AG09309 (cell line): Measurements from ENCODE around the gene CELA1.

Source experiments
- DNase-seq: peaks from one replicate; pipeline ENCODE4 v3.0.0-alpha.2; 2010; ENCODE audit warnings: low read depth
- H3K4me3 ChIP-seq: 2 replicates; pipeline ENCODE4 v1.5.1; 2011; ENCODE audit warnings: mild to moderate bottlenecking, low read depth, low read length, moderate library complexity; ENCODE audit not compliant: control insufficient read depth
- TF ChIP-seq, protein P1 (sequence below): IDR thresholded peaks from 2 replicates; pipeline ENCODE4 v1.5.1; 2011; ENCODE audit warnings: mild to moderate bottlenecking, low read depth, low read length, inconsistent platforms; ENCODE audit not compliant: insufficient read depth, control insufficient read depth; ENCODE audit errors: missing control alignments

Gene CELA1

DNA sequence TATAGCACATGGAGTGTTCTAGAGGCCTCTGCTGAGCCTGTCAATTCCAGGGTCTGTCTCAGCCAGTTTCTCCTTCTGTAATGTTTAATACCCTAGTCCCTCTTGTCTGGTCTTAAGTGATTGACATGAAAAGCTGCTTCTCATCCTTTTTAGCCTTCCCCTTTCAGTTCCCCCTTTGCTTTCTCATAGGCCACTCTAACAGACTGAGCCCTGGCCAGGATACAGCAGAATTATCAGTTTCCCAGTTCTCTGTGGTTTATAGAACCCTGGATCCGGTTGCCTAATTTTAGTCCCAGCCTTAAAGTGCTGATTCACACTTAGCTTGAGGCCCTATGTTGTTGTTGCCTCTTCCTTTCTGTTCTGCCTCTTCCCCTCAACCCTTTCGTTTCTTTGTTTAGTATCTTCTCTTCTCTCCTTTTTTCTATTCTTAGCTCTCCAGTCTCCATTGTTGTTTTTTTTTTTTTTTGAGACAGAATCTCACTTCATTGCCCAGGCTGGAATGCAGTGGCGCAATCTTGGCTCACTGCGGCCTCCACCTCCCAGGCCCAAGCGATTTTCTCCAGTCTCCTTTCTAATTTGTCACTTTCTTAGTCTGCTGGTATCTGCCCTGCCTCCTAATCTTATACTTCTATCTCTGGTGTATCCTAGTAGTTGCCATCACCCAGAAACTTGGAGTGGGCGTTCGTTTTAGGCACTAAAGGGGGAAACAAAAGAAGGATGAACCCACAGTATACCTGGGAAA lies 19.6 kb downstream of the CELA1 start:
- H3K4me3 ChIP-seq: no peak overlapping the region
- TF ChIP-seq, protein P1, sequence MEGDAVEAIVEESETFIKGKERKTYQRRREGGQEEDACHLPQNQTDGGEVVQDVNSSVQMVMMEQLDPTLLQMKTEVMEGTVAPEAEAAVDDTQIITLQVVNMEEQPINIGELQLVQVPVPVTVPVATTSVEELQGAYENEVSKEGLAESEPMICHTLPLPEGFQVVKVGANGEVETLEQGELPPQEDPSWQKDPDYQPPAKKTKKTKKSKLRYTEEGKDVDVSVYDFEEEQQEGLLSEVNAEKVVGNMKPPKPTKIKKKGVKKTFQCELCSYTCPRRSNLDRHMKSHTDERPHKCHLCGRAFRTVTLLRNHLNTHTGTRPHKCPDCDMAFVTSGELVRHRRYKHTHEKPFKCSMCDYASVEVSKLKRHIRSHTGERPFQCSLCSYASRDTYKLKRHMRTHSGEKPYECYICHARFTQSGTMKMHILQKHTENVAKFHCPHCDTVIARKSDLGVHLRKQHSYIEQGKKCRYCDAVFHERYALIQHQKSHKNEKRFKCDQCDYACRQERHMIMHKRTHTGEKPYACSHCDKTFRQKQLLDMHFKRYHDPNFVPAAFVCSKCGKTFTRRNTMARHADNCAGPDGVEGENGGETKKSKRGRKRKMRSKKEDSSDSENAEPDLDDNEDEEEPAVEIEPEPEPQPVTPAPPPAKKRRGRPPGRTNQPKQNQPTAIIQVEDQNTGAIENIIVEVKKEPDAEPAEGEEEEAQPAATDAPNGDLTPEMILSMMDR: no peak
- DNase-seq: peak; percentile 74

DNA sequence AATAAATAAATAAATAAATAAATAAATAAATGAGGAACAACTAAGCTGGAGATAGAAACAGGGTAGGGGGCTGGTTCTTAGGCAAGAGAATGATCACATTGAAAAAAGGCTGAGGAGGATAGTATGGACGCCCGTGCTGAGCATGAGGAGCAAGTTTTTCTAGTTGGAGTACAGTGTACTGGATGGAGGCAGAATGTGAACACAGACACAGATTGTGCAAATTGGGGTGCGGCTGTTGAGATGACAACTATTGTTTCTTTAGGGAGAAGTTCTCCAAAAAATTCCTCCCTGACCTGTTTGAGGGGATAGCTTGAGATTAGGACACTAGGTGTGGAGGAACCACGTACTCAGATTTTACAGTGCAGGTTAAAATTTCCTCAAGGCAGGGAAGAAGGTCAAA lies 21.5 kb downstream of the CELA1 start:
- no peak overlapping the region for H3K4me3 ChIP-seq
- no peak for DNase-seq
- TF ChIP-seq, protein P1: no peak

DNA sequence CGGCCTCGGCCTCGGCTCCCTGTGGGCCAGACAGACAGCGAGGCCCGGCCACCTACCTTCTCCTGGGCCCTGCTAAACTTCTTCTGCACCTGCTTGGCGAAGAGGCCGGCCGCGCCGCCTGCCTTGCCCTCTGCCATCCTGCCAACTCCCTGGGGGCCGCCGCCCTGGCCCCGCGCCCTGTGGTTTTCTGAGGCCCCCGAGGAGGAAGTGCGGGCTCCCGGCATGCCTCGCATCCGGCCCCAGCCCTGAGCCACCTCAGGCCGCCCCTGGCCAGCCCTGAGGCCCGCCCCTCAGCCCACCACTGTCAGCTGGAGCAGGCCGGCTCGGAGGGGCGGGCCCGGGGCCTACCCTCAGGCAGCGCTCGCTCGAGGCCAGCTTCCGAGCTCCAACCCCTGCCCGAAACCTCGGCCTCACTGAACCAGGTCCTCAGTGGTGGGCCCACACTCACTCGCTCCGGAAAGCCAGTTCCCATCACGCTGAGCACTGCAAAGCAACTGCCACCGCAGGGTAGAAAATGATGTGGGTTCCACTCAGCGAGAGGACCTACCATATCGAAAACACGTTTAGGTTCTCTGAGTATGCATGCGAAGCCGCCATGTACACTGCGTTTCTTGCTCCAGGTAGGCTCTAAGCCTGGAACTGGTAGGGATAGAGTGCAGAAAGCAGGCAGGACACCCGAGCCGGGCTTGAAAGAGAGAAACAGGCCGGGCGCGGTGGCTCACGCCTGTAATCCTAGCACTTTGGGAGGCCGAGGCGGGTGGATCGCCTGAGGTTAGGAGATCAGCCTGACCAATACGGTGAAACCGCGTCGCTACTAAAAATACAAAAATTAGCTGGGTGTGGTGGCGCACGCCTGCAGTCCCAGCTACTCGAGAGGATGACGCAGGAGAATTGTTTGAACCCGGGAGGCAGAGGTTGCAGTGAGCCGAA lies 22.2 kb downstream of the CELA1 start, which contains the start of gene BIN2:
Gene BIN2, minus strand, starts transcription at position 209 of the 930 bp plus-strand sequence. Its CDS starts 72 bp downstream, at position 137.
- TF ChIP-seq, protein P1: no peak
- H3K4me3 ChIP-seq: no peak within 1 kb of the TSS
- no peak for DNase-seq

DNA sequence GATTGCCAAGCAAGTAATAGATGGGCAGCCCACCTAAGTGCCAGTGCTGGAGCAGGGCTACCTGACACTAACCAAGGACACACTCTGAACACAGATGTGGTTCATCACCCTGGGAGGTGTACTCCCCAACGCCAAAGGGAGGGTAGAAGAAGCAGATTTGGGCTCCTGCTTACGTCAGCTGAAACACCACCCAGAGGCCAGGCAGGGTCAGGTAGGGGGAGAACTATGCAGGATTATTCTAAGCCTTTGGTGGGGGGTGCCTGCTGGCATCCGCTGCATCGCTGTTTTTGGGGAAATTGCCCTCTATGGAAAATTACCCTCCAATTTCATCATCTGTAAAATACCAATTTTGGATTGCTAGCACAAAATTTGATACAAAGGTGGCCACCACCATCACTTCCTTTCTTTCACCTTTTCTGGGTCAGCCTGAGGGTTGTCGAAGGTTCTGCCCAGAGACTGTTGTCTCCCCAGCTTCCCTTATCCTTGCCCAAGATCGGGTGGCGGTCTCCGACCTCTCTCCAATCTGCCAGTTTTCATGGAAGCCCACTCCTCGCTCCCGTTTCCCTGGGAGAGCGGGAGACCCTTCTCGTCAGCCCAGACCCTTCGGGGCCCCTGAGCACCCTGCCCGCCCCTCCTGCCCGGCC lies 23.0 kb downstream of the CELA1 start:
- DNase-seq: no peak
- H3K4me3 ChIP-seq: no peak overlapping the region
- TF ChIP-seq, protein P1: no peak

DNA sequence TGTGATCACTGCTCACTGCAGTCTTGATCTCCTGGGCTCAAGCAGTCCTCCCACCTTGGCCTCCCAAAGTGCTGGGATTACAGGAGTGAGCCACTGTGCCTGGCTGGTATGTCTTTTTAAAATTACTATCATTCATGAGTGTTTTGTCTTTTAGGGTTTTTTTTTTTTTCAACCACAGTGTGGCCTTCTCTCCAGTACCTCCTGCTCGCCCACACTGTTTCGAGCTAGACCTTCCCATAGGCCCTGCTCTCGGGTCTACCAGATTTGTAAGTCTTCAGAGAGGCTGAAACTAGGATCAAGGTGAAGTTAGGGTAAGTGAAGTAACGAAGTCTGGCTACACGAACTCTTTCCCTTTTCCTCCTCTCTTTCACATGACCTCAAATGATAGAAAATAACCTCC lies 24.0 kb downstream of the CELA1 start:
- TF ChIP-seq, protein P1: no peak
- no peak overlapping the region for H3K4me3 ChIP-seq
- no peak for DNase-seq

DNA sequence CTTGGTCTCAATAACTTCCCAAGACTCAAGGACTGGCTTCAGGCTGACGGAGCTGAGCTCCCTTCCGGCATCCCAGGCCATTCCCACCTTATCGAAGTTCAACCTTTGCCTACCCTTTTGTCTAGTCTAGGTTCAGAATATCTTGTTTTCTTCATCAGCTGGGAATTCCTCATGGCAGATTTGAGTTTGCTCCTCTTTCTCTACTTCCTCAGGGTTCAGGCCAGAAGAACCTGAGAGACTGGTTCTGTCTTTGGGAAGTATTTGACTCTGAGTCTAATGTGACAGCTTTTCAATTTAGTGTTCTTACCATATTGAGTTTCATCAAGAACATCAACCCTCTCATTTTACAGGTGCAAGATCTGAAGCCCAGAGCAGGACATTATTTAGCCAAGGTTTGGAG lies 24.6 kb downstream of the CELA1 start:
- no peak overlapping the region for H3K4me3 ChIP-seq
- DNase-seq: no peak
- TF ChIP-seq, protein P1: no peak
